H1 (cell line): ENCODE results near the gene APC2. TPM values are rescaled to one million over a fixed set of nuclear protein-coding genes. Genes with fewer than 3 reads are reported as not detected.

Experiments
- ATF2 ChIP-seq: IDR thresholded peaks from 2 replicates; pipeline ENCODE4 v1.6.1; 2012; ENCODE audit warnings: low read length, inconsistent platforms
- BACH1 ChIP-seq: IDR thresholded peaks from 2 replicates; pipeline ENCODE4 v1.6.1; 2012; ENCODE audit warnings: low read length, improper control_type of control experiment
- BCL11A ChIP-seq, 2 experiments: IDR thresholded peaks; one replicate each; pipeline ENCODE4 v1.6.1; 2011; ENCODE audit warnings: low read depth in 2 of 2, low read length in 2 of 2, mild to moderate bottlenecking in 2 of 2
- BRCA1 ChIP-seq: IDR thresholded peaks from 2 replicates; pipeline ENCODE4 v1.6.1; 2012; ENCODE audit warnings: low read depth, low read length, improper control_type of control experiment
- CBX8 ChIP-seq: fragments of 300-800, 300-1000 bp; sonication (generic); IDR thresholded peaks from 2 replicates; pipeline ENCODE4 v1.7.1; 2016; ENCODE audit warnings: low read depth, low read length, borderline replicate concordance
- CEBPB ChIP-seq: IDR thresholded peaks from 2 replicates; pipeline ENCODE4 v1.6.1; 2012; ENCODE audit warnings: low read depth, low read length
- CHD2 ChIP-seq: IDR thresholded peaks from 2 replicates; pipeline ENCODE4 v1.6.1; 2012; ENCODE audit warnings: low read length, improper control_type of control experiment
- E2F6 ChIP-seq: IDR thresholded peaks from 2 replicates; pipeline ENCODE4 v1.6.1; 2012; ENCODE audit warnings: inconsistent platforms
- EZH2 ChIP-seq: fragments of 200-600 bp; sonication (generic); IDR thresholded peaks from 2 replicates; pipeline ENCODE4 v1.7.1; 2012; ENCODE audit warnings: low read depth, mild to moderate bottlenecking, moderate library complexity, low read length, inconsistent platforms; ENCODE audit not compliant: severe bottlenecking
- GABPA ChIP-seq: IDR thresholded peaks from 2 replicates; pipeline ENCODE4 v1.6.1; 2011; ENCODE audit warnings: mild to moderate bottlenecking, low read length, moderate library complexity, borderline replicate concordance; ENCODE audit not compliant: insufficient read depth
- HDAC2 ChIP-seq, 2 experiments: fragments of 300-600 bp in 1 of 2; sonication (generic) in 1 of 2; IDR thresholded peaks; 2 replicates each; pipeline ENCODE4 v1.6.1; 2011 to 2012; ENCODE audit warnings: low read depth in 2 of 2, low read length in 2 of 2, mild to moderate bottlenecking in 2 of 2, moderate library complexity in 2 of 2, borderline replicate concordance in 1 of 2, inconsistent platforms in 1 of 2
- JUND ChIP-seq: IDR thresholded peaks from 2 replicates; pipeline ENCODE4 v1.6.1; 2011; ENCODE audit warnings: mild to moderate bottlenecking, improper control_type of control experiment, low read length
- NANOG ChIP-seq: IDR thresholded peaks from 2 replicates; pipeline ENCODE4 v1.6.1; 2011; ENCODE audit warnings: low read length, low read depth, mild to moderate bottlenecking, inconsistent platforms; ENCODE audit not compliant: insufficient read depth, poor library complexity, severe bottlenecking
- NRF1 ChIP-seq: IDR thresholded peaks from 2 replicates; pipeline ENCODE4 v1.6.1; 2011; ENCODE audit warnings: mild to moderate bottlenecking, low read depth, low read length, improper control_type of control experiment
- PHF8 ChIP-seq: fragments of 200-600 bp; sonication (generic); conservative IDR thresholded peaks from 2 replicates; pipeline ENCODE4 v1.7.1; 2012; ENCODE audit warnings: low read depth, mild to moderate bottlenecking, inconsistent platforms, low read length, moderate library complexity
- POLR2AphosphoS5 ChIP-seq: IDR thresholded peaks from 2 replicates; pipeline ENCODE4 v1.6.1; 2011; ENCODE audit warnings: low read depth, low read length
- SP4 ChIP-seq: IDR thresholded peaks from 2 replicates; pipeline ENCODE4 v1.6.1; 2012; ENCODE audit warnings: low read length, inconsistent platforms
- TAF1 ChIP-seq: IDR thresholded peaks from 2 replicates; pipeline ENCODE4 v1.6.1; 2011; ENCODE audit warnings: mild to moderate bottlenecking, low read depth, low read length
- TBP ChIP-seq: IDR thresholded peaks from 2 replicates; pipeline ENCODE4 v1.6.1; 2011; ENCODE audit warnings: low read depth, low read length, improper control_type of control experiment
- TEAD4 ChIP-seq: IDR thresholded peaks from 2 replicates; pipeline ENCODE4 v1.6.1; 2012; ENCODE audit warnings: low read depth, low read length, inconsistent platforms, mixed read lengths
- USF2 ChIP-seq: IDR thresholded peaks from 2 replicates; pipeline ENCODE4 v1.6.1; 2011; ENCODE audit warnings: low read length, improper control_type of control experiment
- ZNF274 ChIP-seq: IDR thresholded peaks from 2 replicates; pipeline ENCODE4 v1.7.0; 2012; ENCODE audit warnings: low read length, borderline replicate concordance; ENCODE audit errors: extremely low read depth
- polyA plus RNA-seq, 7 experiments: library from polyadenylated mRNA; depleted of rRNA in 3 of 7; stranded (reverse) in 5 of 7; unstranded in 2 of 7; fragments of >200 nt in 5 of 7; fragments of 200-250 nt in 2 of 7; gene quantifications; 1 replicate in 5 of 7; 2 replicates in 1 of 7; 4 replicates in 1 of 7; pipeline versions ENCODE4 v1.2.1 to v1.2.3, GENCODE V29; 2011 to 2013; ENCODE audit warnings: missing spikeins in 2 of 7, mixed read lengths in 2 of 7
- total RNA-seq: library from RNA; stranded (reverse); fragmentation: NEBNext Ultra II Directional; extraction: Animal tissue kit (Norgen Biotek cat#: 25700); gene quantifications from 2 replicates; pipeline ENCODE4 v1.2.1, GENCODE V29; 2021

Gene APC2
- total and polyA plus RNA-seq, 2 of the 8 experiments (the other 6 are each of a cell fraction or from before 2014, with no cell fraction given), result 1.3 to 4.1 TPM

GRCh38 chr19:1446713-1447481, 3.0 kb upstream of the APC2 start (continued):
- TF ChIP-seq HDAC2 (IDR thresholded peaks at IDR 0.05; ENCODE audit: borderline replicate concordance in 1 of 2, low read depth in 2 of 2, low read length in 2 of 2) (no peak), PHF8 (no peak), E2F6 (no peak), SP4 (no peak), CHD2 (no peak), ZNF274 (no peak), TEAD4 (no peak), BACH1 (no peak), CBX8 (no peak), NANOG (no peak), GABPA (0 out of 2 replicates have a peak, but pooled peaks have one; percentile 34), CEBPB (no peak), USF2 (no peak), POLR2AphosphoS5 (no peak), TAF1 (no peak), TBP (no peak), ATF2 (no peak), BCL11A (IDR thresholded peaks at IDR 0.05; ENCODE audit: low read depth in 2 of 2, low read length in 2 of 2) (no peak), NRF1 (no peak), EZH2 (no peak), JUND (no peak), BRCA1 (no peak)
